GM15510 (cell line): ENCODE measurements around the gene GLOD4.

Source experiments
- POLR2A ChIP-seq: IDR thresholded peaks from 3 replicates; pipeline ENCODE4 v1.6.1; 2011; ENCODE audit warnings: borderline replicate concordance; ENCODE audit not compliant: insufficient read length; ENCODE audit errors: extremely low read depth

The GLOD4 gene

DNA sequence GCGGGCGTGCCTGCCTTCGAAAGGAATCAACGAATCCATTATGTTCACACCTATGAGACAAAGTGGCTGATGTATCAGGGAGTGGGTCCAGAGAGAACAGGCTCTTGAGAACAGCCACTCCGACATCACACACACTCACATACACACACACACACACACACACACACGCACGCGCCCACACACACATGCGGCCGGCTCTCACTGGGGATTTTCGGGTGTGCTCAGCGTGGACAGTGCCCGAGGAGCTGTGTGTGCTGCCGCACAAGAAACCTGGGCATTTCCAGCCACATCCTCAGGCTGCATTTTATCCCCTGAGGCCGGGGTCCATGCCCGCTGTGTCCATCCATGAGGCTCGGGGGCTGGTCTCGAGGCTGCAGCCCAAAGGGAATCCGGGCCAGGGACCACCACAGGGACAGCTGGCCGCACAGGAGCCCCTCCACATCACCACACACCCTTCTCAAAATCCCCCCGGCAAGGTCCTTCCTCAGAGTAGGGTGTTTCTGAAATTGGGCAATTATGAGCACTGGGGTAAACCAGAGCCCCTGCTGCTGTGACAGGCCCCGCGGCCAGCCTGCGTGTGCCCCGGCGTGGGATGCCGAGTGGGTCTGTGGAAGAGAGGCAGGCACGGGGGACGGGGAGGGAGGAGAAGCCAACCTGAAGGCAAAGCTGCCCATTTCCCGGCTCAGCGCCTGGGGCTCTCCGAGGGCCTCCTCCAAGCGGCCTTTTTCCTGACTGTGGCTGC, 24.9 kb upstream of the GLOD4 start:
- TF ChIP-seq POLR2A, result no peak

DNA sequence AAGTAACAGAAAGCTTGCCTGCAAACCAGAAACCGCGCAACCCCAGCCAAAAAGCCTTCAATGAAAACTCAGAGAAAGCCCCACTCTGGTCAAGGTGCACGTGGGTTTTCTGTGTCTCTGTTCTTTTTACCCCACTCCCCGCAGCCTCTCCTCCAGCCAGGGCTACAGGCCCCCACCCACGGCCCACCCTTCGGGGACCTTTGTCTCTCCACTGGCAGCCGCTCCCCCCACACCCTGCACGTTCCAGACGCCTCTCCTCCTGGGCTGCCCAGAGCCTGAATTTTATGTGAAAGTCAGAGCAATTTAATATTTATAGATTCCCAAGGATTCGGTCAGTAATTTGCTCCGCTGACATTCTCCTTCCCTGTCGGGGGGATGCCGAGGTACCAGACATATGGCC, 24.3 kb upstream of the GLOD4 start:
- no peak for TF ChIP-seq POLR2A

DNA sequence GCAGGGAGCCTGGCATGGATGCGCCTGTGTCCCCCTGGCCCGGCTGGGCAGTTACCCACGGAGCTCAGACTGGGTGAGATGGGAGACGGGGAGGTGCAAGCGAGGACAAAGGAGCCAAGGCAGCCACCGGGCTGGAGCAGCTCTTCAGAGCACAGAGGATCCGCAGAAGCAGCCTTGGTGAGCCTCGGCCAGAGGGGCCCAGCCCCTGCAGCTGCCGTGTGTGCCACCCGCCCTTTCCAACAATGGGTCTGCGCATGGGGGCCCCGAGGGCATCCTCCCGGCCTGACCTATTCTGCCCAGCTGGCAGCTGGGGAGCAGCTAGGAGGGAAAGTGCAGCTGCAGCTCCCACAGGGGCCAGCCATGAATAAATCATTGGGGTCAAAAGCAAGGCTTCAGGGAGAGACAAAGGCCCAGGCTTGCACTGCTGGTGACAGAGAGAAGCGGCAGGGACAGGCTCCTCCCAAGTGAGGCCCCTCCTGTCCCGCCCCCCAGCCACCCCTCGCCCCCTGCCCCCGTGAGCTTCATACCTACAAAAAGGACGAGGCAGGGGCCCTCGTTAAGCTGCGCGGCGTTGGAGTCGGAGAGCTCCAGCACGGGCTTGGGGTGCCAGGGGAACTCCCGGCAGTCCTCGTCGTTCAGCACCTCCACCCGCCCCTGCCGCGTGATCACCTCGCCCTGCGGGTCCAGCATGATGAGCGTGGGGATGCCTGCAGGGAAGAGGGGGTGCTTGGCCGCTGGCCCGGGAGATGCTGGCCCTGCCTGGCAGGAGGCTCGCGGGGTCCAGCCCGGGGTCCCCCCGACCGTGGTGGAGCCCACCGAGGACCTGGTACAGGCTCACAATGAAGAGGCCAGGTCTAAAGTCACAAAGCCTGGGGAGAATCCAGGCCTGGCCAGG, 22.7 kb upstream of the GLOD4 start:
- TF ChIP-seq POLR2A, result no peak

DNA sequence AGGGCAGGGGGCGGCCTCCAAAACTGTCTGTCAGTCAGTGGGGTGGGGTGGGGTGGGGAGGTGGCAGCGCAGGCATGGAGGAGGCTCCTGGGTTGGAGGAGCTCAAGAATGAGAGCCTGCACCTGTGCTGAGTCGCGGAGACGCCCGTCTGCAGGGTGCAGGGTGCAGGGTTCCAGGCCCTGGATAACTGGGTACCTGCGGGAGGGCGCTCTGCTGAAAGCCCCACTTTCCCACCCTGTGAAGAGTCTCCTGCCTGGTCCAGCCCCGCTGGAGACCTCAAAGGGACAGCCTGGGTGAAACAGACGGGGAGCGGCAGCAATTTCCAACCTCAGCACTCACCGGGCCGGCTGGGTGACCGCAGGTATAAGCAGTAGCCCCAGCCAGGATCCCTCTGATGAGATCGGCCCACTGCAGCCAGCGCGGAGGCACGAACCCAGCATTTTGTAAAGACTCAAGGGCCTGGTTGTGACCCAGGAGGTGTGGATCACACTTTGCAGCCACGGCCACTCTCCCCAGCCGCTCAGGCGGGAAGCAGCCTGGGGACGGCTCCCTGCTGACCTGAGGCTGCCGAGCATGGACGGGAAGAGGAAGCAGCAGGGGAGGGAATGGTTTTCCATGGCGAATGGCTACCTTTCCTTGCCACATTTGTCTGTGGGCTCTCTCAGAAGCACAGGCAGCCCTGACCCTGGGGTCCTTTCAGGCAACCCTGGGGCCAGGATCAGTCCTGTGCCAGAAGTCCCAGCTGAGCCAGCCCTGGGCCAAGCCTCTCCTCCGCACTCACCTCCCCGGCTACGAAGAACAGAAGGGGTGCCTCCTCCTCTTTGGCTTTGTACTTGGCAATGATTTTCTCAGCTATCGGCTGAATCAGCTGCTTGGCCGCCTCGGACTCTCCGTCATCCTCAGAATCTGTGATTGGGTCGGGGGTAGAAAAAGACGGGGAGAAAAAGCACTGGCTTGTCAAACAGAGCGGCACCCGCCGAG, 21.1 kb upstream of the GLOD4 start:
- no peak for TF ChIP-seq POLR2A

DNA sequence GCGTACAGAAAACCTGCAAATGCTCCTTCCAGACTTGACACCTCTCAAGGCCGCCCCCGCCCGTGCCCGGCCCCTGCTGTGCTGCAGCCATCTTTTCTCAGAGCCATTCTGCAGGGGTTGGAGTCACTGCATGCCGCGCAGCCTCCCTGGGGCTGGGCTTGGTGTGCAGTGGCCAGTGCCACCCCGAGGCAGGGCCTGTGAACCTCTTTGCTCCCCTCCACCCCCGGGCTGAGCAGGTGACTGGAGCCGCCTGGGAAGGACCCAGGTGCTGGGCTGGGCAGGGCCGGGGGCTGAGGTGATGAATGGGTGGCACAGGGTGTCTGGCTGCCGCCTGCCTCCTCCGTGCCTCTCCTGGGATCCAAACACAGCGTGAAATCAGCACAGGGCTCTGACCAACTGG, 20.4 kb upstream of the GLOD4 start:
- TF ChIP-seq POLR2A, result no peak

DNA sequence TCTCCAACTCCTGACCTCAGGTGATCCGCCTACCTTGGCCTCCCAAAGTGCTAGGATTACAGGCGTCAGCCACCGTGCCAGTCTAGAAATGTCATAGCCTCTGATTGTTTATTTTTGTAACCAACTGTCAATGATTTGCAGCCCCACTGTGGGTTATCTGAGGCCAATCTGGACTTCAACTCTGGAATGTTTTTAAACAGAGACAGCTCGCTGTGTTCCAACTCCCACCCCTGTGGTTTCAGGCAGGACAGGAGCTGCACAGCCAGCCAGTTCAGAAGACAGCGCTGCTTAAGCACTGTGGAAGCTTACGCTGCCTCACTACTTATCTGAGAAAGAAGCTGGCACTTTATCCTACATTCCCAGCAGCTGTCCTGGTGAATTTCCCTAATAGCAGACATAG, 19.6 kb upstream of the GLOD4 start:
- no peak for TF ChIP-seq POLR2A

DNA sequence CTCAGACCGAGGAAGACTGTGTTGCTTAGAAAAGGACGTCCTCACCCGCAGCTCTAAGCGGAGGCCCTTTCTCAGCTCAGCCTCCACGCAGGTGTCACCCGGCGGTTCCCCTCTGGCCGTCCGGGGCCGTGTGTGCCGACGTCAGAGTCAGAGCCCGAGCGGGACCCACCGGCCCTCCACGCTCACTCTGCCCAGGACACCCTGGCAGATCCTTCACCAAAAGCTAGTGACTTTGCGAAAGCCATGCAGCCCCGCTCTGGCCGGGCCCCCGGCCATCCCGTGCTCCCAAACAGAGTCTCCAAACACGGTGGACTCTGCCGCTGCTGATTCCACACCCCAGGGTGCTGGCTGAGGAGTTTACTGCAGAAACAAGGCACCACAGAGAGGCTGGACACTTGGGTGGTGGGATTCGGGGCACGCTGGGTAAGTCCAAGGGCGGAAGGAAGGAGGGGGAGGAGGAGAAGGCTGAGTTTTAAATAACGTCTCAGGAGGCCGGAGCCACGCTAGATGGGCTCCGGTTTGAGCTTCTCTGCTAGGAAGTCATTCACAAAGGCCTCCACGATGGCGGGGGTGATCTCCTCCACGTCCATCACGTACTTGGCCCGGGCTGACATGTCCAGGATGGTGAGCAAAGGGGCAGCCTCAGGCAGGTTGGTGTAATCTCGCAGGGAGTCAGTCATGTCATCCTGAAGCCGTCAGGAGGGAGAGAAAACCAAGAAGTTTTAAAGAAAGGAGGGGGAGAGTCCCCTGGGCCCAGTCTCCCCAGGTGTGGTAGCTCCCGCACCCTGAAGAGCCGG, 18.6 kb upstream of the GLOD4 start:
- TF ChIP-seq POLR2A, result no peak

DNA sequence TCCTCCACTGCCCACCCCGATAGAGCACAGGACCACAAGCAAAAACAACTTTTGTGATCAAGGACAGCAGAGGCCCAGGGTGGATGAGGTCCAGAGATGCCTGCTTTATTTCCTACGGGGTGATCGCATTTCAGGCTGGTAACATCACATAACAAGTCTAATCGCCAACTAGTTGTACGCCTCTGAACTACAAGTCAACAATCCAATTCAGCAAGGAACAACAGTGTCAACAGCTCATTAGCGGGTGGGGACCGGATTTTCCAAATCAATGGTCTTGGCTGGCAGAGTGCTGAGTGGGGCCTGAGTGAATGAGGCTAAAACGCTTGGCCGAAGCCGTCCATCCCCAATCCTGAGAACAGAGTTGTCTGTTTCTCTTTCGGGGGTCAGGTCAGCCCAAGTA, 17.2 kb upstream of the GLOD4 start:
- TF ChIP-seq POLR2A, result no peak

DNA sequence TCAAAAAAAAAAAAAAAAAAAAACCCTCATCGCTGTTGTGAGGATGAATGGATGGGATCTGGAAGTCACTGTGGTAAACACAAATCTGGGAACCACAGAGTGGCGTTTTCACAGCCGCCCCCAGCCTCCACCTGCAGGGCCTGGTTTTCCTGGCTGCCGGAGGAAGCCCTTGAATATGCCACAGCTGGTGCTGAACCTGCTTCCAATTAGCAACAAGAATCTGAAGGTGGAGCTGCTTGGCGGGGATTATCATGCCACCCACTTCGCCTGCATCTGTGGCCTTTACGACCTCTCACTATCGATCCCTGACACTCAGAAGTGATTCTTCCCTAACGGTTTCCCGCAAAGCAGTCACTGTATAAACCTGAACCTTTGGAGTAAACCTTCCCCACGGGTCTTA, 16.2 kb upstream of the GLOD4 start:
- no peak for TF ChIP-seq POLR2A

DNA sequence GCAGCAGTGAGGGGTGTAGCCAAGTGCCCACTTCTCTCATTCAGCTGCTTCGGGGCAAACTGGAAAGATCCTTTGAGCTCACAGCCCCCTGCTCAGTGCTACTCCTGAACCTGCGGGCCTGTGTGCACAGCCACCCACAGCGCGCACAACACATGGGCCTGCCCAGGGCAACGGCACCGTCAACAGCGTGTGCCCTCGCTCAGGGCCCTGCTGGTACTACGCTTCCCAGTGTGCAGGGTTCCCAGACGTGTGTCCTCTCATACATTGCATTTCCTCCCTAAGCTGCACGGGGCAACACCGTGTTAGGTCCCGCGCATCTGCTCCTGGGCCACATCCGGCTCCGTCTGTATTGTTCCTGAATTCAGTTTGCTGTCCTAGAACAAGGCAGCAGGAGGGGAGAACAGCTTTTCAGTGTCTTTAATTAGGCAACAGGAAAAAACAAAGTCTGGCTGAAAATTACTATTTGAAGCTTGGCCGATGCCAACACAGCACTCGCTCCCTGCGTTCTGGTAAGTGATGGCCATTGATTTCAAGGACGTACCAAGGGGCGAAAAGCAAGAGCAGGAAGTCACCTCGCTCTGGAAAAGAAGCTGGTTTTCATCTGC, 15.3 kb upstream of the GLOD4 start:
- no peak for TF ChIP-seq POLR2A

DNA sequence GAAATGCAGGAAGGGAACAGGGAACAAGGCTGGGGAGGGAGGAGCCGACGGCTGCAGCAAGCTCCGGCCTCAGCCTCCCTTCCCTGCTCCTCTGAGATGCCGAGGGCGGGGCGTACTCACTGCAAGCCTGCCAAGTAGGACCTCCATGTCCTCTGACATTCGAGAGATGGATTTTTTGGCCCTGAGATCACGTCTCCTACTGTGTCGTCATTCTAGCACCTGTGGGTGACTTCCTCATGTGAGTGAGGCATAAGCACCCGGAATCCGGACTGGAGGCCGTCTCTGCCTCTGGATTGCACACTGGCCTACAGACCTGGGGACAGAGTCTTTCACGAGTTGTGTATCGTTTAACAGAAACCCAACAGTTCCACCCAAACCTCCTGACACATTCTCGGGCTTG, 14.5 kb upstream of the GLOD4 start:
- no peak for TF ChIP-seq POLR2A

DNA sequence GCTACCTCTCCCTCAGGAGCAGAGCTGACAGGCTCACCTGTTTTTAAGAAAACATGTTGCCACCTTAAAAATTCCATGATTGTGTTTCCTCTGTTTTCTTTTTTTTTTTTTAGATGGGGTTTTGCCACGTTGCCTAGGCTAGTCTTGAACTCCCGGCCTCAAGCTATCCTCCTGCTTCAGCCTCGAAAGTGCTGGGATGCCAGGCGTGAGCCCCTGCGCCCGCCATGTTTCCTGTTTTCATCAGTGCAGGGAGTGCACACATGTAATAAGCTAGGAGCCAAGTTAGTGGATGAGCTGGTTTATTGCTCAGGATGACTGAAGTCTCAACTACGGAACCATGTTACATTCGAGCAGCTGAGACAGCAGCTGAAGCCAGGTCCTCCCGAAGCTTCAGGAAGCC, 13.6 kb upstream of the GLOD4 start:
- TF ChIP-seq POLR2A, result no peak

DNA sequence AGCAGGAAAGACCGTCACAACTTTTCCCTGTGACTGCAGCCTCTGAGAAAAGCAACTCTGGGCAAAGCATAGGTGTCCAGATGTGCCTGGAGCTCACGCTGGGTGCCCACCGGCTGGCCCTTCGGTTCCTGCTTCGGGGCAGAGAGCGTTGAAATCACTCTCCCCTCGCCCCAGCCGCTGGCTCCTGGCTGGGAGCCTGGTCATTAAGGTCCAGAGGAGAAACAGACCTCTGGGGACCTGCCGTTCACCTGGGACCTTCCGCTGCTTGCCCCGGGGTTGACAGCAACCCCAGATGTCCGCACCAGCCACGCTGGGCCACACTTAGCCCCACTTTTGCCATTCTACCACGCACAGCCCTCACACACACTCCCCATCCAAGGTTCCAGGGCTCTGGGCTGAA, 13.2 kb upstream of the GLOD4 start:
- no peak for TF ChIP-seq POLR2A

DNA sequence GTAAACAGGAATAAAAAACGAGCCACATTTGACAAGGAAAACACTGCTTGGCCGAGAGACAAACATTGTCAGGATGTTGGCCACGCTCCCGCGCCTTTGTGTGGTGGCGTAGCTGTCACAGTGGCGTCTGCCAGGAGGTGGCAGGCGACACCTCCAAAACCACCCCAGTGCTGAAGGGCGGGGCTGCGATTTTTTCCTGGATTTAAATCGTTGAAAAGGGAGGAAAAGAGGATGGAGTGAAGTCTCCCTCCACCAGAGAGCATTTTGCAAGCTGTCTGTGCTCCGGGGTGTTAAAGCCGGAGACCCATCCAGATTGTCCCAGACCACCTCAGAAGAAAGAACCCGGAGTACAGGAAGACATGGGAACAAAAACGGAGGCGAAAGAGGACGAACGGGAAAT, 12.8 kb upstream of the GLOD4 start:
- TF ChIP-seq POLR2A, result no peak

DNA sequence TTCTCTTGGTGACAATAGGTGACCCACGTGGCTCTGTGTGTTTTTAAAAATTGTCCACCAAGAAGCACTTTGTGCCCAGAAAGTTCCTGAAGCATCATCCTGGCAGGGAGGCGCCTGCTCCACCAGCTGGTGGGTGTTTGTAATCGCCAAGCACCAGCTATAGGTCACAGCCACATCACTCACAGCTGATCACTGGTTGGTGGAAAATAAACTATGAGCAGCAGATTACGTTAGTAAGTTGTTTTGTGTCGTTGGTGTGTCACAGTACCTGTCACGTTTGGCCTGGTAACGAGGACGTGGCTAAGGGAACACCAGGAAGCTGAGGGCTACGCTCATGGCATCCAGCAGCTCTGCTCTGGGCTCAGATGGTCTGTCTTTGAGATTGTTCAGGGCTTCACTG, 10.2 kb upstream of the GLOD4 start:
- TF ChIP-seq POLR2A, result no peak

DNA sequence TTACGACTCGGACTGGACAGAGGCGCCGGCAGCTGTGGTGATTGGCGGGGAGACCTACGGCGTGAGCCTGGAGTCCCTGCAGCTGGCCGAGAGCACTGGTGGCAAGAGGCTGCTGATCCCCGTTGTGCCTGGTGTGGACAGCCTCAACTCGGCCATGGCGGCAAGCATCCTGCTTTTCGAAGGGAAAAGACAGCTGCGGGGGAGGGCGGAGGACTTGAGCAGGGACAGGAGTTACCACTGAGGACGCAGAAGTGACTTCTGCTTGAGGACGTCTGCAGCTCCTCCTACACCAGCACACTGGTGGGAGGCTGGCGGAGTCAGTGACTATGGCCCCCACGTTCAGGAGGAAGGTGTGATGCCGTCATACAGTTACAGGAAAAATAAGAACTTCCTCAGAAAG, 9.7 kb upstream of the GLOD4 start:
- TF ChIP-seq POLR2A, result no peak
